Epithelial cell of esophagus (primary cell): ENCODE results near the gene C1QTNF12.

ENCODE experiments used
- DNase-seq: peaks from one replicate; pipeline ENCODE4 v3.0.0; 2010; ENCODE audit warnings: low read depth
- H3K4me3 ChIP-seq: 2 replicates; pipeline ENCODE4 v1.5.1; 2011; ENCODE audit warnings: mild to moderate bottlenecking, low read length, control low read depth
- TF ChIP-seq, protein P1 (sequence below): IDR thresholded peaks from 2 replicates; pipeline ENCODE4 v1.5.1; 2011; ENCODE audit warnings: low read depth, mild to moderate bottlenecking, low read length, control low read depth, inconsistent platforms; ENCODE audit not compliant: insufficient read depth; ENCODE audit errors: missing control alignments

The C1QTNF12 gene

DNA sequence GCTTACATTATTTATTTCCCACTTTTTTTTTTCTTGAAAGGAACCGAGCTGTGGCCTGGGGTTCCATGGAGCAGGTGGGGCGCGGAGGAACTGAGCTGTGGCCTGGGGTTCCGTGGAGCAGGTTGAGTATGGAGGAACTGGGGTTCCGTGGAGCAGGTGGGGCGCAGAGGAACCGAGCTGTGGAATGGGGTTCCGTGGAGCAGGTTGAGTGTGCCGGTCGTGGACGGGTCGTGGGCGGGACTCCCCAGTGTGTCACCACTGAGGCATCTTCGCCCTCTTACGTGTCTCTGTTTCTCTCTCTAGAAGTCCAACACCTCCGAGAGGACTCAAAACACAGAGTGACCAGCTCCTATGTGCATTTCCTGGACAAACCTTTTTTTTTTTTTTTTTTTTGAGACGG is 32.5 kb upstream of the C1QTNF12 start:
- no peak for DNase-seq
- no peak overlapping the region for H3K4me3 ChIP-seq
- TF ChIP-seq, protein P1, sequence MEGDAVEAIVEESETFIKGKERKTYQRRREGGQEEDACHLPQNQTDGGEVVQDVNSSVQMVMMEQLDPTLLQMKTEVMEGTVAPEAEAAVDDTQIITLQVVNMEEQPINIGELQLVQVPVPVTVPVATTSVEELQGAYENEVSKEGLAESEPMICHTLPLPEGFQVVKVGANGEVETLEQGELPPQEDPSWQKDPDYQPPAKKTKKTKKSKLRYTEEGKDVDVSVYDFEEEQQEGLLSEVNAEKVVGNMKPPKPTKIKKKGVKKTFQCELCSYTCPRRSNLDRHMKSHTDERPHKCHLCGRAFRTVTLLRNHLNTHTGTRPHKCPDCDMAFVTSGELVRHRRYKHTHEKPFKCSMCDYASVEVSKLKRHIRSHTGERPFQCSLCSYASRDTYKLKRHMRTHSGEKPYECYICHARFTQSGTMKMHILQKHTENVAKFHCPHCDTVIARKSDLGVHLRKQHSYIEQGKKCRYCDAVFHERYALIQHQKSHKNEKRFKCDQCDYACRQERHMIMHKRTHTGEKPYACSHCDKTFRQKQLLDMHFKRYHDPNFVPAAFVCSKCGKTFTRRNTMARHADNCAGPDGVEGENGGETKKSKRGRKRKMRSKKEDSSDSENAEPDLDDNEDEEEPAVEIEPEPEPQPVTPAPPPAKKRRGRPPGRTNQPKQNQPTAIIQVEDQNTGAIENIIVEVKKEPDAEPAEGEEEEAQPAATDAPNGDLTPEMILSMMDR, result no peak

DNA sequence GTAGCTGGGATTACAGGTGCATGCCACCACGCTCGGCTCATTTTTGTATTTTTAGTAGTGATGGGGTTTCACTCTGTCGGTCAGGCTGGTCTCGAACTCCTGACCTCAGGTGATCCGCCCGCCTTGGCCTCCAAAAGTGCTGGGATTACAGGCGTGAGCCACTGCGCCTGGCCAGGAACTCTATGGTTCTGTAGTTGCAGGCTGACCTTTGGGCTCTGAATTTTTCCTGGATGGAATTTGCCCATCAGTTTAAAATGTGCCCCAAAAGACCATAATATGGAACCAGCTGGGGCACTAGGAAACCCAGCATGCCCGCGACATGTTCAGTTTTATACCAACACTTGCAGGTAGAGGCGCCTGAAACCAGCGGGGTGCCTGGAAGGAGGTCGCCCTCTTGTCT is 32.1 kb upstream of the C1QTNF12 start:
- DNase-seq, result no peak
- H3K4me3 ChIP-seq, result no peak overlapping the region
- TF ChIP-seq, protein P1, result no peak

DNA sequence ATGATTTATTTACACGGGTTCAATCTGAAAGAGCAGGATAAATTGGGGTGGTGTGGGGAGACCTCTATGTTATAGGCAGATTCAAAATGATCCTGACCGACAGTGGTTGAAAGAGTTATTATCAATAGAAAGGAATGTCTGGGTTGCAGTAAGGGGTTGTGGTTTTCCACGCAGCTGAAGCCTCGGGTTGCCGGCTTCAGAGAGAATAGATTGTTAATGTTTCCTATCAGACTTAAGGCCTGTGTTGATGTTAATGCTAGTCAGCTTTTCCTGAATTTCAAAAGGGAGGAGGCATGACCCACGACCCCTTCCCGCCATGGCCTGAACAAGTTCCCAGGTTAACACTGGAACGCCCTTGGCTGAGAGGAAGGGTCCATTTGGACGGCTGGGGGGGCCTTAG is 29.3 kb upstream of the C1QTNF12 start:
- TF ChIP-seq, protein P1, result no peak
- DNase-seq, result no peak
- H3K4me3 ChIP-seq, result no peak overlapping the region

DNA sequence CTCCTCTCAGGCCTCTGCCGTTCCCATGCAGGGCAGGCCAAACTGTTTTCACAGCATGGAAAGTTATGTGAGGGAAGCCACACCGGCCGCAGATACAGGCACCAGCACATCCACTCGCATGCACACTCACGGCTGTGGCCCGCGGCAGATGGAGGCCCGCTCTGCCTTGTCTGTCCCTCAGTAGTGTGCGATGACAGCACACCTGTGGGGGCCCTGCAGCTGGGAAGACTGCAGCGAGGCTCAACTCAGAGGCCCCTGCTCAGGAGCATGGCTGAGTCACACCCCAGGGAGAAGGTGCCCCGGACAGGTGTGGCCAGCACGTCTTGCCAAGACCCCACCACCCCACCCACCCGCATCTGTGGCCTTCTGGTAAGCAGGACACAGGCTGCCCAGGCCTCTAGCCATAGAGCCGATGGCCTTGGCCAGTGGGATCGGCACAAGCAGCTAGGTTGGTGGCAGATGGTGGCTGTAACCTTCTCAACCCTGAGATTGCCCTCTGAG is 28.5 kb upstream of the C1QTNF12 start:
- TF ChIP-seq, protein P1, result no peak
- DNase-seq, result no peak
- no peak overlapping the region for H3K4me3 ChIP-seq

DNA sequence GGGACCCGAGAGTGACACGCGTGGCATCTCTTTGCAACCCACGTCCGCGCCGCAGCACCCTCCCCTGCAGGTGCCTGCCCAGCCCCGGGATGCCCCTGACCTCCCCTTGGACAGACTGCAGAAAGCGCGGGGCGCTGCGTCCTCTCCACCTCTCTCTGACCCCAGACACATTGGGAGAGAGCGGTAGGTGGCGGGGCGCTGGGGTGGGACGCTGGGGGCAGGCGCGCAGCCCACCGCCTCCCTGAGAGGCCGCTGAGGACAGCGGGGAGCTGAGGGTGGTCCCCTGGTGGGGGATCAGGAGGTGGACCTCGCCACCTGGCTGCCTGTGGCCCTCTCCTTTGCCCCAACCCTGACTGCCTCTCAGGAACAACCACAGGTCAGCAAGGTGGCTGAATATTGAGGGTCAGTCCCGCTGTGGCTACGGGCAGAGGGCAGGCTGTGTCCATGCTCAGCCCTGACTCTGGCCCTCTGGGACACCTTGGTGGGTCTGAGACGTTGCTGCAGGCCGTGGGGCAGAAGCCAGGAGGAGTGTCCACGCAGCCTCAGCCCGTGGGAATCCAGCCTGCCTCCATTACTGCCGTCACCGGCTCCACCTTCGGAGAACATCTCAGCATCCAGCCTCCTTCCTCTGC is 27.9 kb upstream of the C1QTNF12 start:
- TF ChIP-seq, protein P1, result no peak
- peak overlapping the region; percentile 81 for H3K4me3 ChIP-seq
- no peak for DNase-seq

DNA sequence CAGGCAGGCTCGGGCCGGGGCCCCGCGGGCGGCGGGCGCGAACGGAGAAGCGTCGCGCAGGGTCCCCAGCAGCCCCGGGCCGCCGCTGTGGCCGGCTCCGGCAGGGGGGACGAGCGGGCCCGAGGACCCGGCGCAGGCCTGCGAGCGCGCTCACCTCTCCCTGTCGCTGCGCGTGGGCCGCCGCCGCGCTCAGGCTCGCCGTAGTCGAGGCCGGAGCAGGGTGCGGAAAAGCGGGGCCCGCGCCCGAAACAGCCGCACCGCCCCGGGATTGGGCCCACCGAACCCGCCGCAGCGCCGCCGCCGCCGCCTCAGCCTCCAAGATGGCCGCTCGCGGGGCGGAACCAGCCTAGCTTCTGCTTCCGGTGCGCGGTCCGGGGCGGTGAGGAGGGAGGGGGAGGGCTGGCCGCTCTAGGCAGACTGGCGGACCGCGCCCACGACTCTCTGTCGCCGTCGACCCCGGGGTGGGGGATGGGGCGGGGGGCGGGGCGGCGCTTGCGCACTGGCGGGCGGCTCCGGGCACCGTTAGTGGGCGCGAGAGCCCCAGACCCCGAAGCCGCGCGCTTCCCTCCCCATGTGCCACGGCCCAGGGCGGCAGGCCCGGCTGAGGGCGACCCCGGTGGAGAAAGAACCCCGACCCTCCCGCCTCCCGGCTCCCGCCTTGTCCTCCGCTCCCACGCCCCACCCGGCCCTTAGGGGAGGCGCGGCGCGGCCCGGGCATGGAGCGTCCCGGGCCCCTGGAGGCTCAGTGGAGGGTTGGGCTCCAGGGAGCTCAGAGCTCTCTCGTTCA is 27.2 kb upstream of the C1QTNF12 start, which contains the start of gene UBE2J2:
UBE2J2 (minus strand) TSS at position 343 of the 787 bp plus-strand sequence. CDS start 5,862 bp downstream, outside the sequence.
- DNase-seq, result peak; percentile 94
- TF ChIP-seq, protein P1, result no peak
- H3K4me3 ChIP-seq, result peak within 1 kb of the TSS; percentile 81
